WERI-Rb-1 (cell line): ENCODE measurements around the gene OTUD3.

Source experiments
- DNase-seq: peaks from one replicate; pipeline ENCODE4 v3.0.0-alpha.2; 2020
- H3K27ac ChIP-seq: fragments of 250-450 bp; sonication (Bioruptor Pico); 2 replicates; pipeline ENCODE4 v1.5.1; 2020; ENCODE audit warnings: mild to moderate bottlenecking, moderate library complexity
- H3K27me3 ChIP-seq: fragments of 250-450 bp; sonication (Bioruptor Pico); 2 replicates; pipeline ENCODE4 v1.5.1; 2021; ENCODE audit warnings: mild to moderate bottlenecking, low read depth, moderate library complexity; ENCODE audit not compliant: insufficient read depth, severe bottlenecking
- H3K36me3 ChIP-seq: fragments of 250-450 bp; sonication (Bioruptor Pico); 2 replicates; pipeline ENCODE4 v1.5.1; 2020; ENCODE audit warnings: mild to moderate bottlenecking, moderate library complexity
- H3K4me3 ChIP-seq: 2 replicates; pipeline ENCODE4 v1.5.1; 2011; ENCODE audit warnings: low read depth, mild to moderate bottlenecking, control low read depth, low read length
- H3K9me3 ChIP-seq: fragments of 250-450 bp; sonication (Bioruptor Pico); 2 replicates; pipeline ENCODE4 v1.5.1; 2021; ENCODE audit warnings: mild to moderate bottlenecking, moderate library complexity; ENCODE audit not compliant: severe bottlenecking
- TF ChIP-seq, protein P1 (sequence below): IDR thresholded peaks from 2 replicates; pipeline ENCODE4 v1.5.1; 2011; ENCODE audit warnings: low read depth, mild to moderate bottlenecking, control low read depth, inconsistent platforms, low read length

Gene OTUD3

DNA sequence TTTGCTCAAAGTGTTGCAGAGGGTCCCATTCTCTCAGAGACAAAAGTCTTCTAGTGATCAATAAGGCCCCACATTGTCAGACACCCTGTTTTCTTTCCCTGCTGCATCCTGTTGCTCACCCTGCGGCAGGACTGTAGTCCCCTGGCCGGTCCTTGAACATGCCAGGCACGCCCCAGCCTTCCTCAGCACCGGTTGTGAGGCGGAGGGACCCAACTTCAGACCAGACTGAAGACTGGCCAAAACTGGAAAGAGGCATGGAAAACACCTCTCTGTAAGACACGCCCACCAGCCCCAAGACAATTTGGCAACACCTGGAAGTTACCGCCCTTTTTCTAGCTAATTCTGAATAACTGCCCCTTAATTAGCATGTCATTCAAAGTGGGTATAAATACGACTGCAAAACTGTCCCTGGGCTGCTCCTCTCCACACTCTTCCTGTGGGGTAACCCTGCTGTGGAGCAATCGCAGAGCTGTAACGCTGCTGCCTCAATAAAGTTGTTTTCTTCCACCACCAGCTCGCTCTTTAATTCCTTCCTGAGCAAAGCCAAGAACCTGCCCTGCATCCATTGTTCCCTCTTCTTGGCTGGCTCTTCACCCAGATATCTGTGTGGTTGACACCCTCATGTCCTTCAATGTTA lies 73.5 kb downstream of the OTUD3 start:
- no peak for DNase-seq
- H3K27me3 ChIP-seq: no peaks in the 10 kb centered on the region
- no peak overlapping the region for H3K4me3 ChIP-seq
- H3K36me3 ChIP-seq: no peaks in the 10 kb centered on the region
- TF ChIP-seq, protein P1, sequence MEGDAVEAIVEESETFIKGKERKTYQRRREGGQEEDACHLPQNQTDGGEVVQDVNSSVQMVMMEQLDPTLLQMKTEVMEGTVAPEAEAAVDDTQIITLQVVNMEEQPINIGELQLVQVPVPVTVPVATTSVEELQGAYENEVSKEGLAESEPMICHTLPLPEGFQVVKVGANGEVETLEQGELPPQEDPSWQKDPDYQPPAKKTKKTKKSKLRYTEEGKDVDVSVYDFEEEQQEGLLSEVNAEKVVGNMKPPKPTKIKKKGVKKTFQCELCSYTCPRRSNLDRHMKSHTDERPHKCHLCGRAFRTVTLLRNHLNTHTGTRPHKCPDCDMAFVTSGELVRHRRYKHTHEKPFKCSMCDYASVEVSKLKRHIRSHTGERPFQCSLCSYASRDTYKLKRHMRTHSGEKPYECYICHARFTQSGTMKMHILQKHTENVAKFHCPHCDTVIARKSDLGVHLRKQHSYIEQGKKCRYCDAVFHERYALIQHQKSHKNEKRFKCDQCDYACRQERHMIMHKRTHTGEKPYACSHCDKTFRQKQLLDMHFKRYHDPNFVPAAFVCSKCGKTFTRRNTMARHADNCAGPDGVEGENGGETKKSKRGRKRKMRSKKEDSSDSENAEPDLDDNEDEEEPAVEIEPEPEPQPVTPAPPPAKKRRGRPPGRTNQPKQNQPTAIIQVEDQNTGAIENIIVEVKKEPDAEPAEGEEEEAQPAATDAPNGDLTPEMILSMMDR: no peak
- peaks cover 4% of the 10 kb centered on the region for H3K9me3 ChIP-seq
- H3K27ac ChIP-seq: no peak overlapping the region

DNA sequence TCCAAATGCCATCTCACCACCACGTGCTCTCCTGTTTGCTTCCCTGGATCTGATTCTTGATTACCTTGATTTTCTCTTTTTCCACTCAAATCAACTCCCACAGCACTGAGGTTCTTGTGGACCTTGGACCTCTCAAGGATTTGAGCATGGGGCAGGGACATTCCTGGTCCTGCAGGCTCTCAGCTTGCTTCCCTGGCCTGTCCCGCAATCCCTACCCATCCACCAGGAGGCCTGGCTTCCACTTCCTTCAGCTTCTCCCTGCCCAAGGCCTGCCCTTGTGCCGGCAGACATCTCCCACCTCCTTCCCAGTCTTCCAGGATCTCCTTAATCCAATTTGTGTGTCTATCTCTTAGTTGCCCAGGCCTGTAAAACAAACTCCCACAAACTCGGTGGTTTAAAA lies 75.6 kb downstream of the OTUD3 start:
- no peaks in the 10 kb centered on the region for H3K36me3 ChIP-seq
- no peak overlapping the region for H3K27ac ChIP-seq
- DNase-seq: peak; percentile 17
- no peak overlapping the region for H3K4me3 ChIP-seq
- H3K27me3 ChIP-seq: peaks cover 4% of the 10 kb centered on the region
- peaks cover 4% of the 10 kb centered on the region for H3K9me3 ChIP-seq
- TF ChIP-seq, protein P1: peak; percentile 37

DNA sequence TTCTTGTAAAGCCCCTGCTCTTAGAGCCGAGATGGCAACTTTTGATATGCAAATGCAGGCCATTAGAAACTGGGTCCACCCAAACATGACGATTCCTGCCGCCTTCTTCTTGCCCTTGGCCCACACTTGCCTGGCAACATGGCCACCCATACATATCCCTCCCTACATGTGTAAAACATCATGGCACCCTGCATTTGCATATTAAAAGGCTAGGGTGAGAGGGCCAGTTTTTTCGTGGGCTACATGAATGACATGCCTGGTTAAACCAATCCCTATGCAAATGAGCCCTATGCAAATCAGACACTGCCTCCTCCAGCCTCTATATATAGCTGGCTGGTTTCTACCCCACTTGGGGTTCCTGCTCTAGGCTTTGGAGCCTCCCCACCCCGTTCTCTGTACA lies 78.4 kb downstream of the OTUD3 start:
- TF ChIP-seq, protein P1: no peak
- Histone ChIP-seq H3K36me3 (no peaks in the 10 kb centered on the region), H3K4me3 (no peak overlapping the region), H3K27ac (no peak overlapping the region), H3K9me3 (no peaks in the 10 kb centered on the region), H3K27me3 (peaks cover 13% of the 10 kb centered on the region)
- no peak for DNase-seq
